Inflammatory macrophage treated with lipopolysaccharide for 1 hour (primary cell): ENCODE measurements around the gene NUDT22.

Experiments
- DNase-seq, 2 donors: peaks; one replicate each; pipeline ENCODE4 v3.0.0-alpha.2; 2020 to 2022

Gene NUDT22

DNA sequence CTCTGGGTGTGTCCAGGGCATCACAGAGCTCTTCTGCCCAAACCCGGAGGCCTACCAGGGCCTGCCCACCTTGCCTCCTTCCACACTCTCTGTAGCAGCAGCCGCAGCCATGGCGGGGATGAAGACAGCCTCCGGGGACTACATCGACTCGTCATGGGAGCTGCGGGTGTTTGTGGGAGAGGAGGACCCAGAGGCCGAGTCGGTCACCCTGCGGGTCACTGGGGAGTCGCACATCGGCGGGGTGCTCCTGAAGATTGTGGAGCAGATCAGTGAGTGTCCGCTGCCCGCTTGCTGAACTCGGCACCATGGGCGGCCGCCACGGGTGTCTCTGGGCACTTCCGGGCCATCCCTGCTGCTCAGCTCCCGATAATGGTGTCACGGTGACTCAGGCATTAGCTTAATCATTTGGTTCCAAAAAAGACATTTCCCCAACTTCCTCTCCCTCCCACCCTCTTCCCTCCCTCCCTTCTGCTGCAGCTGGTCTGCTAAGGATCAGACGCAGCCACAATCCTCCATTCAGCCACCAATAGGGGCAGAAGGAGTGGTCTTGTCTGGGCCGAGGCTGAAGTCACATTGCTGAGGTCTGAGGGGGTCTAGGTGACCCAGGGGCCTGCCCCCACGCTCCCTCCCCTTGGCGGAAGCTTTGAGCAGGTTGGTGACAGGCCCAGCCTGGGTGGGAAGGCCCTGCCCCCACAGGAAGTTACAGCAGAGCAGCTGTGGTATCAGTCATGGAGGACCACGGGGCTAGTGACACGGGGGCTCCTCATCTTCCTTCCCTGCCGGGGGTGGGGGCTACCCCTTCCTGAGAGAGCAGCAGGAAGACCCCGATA lies 18.6 kb upstream of the NUDT22 start:
- DNase-seq: peak; percentile 87 to 89

DNA sequence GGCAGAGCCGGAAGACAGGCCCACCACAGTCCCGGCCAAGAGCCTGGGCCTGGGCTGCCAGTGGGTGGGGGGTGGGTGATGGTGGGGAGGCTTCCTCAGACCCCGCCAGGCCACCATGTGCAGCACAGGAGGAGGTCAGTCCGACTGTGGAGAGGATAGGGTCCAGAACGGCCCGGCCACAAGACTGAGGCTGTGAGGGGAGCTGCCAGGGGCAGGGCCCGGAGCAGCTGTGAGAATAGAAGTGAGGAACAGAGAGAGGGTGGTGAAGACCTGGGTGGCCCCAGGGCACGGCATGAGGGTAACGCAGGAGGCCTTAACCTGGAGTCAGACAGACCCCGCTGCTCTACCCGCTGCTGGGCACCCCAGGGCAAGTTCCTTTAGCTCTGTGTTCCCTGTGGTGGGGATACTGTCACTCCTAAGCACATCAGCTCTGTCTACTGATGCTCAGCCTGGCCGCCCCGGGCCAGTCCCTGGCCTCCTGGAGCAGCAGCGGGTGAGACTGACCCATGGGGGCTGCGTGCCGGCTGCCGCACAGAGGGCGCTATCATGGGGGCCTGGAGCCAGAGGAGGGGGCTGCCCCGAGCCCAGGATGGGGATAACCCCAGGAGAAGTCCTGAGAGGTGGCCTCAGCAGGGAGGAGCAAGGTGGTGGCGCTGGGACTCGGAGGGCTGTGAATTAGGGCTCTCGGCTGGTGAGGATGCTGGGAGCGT lies 17.8 kb upstream of the NUDT22 start:
- DNase-seq: no peak

DNA sequence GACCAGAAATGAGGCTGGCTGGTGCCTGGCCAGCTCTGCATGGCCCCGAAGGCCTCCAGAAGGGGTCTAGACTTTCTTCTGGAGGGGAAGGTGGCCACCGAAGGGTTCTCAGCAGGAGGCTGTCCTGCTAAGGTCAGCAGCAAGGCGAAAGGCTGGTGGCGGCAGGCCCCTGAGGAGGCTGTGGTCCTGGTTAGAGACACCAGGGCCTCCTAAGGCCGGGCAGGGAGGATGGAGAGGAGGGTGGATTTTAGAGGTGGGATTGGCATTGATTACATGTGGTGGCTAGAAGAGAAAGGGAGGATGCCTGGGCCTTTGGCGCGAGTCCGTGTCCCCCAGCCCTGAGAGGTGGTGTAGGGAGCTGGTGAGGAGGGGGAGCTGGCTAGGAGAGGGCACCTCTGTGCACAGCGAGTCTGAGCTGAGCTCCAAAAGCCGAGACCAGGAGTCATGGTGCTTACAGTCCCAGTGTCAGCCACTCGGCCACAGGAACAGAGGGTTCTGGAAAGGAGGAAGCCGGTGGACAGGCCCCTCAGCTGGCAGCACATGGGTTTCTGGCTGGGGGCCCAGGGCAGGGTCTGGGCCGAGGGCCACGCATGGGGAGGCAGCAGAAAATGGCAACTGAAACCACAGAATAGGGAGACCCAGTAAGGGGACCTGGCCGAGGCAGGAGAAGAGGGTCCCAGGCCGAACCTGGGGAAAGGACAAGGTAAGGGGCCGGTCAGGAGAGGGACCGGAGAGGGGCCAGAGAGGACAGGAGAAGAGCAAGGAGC lies 17.1 kb upstream of the NUDT22 start:
- no peak for DNase-seq

DNA sequence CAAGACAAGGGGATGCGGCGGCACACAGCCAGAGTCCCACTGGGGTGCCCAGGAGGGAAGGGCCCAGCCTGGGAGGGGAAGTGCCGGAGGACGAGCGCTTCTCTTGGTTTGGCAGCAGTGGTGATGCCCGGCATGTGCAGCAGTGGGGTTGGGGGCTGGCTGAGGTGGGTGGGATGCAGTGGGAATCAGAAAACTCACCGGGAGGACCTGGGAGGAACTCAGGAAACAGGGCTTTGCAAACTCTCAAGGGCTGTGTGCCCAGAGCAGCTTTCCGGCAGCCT lies 16.6 kb upstream of the NUDT22 start:
- no peak for DNase-seq

DNA sequence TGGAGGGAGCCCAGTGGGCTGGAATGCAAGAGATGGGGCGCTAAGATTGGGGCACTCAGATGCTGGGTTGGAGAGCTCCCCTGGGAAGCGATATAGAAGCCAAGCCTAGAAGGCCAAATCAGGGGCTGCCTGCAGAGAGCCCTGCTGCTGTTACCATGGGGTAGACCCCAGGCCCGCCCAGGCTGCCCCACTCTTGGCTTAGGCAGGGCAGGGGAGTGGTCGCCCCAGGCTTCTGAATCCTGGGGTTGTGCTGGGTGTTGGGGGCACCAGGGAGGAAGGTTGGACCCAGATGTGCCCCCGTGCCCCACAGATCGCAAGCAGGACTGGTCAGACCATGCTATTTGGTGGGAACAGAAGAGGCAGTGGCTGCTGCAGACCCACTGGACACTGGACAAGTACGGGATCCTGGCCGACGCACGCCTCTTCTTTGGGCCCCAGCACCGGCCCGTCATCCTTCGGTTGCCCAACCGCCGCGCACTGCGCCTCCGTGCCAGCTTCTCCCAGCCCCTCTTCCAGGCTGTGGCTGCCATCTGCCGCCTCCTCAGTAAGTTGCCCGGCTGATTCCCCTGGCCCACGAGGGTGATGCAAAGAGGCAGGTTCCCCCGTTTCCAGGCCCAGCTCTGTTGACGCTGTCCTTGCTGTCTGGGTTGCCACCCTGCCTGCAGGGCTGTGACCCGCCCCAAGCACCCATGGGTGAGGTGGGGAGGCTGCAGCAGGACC lies 15.6 kb upstream of the NUDT22 start:
- no peak for DNase-seq

DNA sequence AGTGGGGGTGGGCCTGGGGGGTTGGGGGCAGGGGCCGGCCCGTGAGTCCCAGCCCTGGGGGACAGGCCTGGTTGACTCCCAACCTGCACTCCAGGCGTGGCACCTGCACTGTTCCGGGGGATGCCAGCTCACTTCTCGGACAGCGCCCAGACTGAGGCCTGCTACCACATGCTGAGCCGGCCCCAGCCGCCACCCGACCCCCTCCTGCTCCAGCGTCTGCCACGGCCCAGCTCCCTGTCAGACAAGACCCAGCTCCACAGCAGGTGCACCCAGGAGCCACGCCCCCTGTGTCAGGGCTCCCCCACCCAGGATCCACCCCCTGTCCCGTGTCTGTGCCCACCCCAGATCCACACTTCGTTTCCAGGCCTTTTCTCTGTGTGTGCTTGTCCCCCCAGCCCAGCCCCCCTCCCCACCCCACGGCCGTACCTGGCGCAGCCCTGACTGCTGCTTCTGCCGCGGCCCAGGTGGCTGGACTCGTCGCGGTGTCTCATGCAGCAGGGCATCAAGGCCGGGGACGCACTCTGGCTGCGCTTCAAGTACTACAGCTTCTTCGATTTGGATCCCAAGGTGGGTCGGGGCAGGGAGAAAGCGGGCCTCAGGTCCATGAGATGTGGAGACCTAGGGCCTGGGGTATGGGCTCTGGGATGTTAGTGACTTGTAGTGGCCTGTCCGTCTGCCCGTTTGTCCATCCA lies 14.7 kb upstream of the NUDT22 start:
- DNase-seq: no peak

DNA sequence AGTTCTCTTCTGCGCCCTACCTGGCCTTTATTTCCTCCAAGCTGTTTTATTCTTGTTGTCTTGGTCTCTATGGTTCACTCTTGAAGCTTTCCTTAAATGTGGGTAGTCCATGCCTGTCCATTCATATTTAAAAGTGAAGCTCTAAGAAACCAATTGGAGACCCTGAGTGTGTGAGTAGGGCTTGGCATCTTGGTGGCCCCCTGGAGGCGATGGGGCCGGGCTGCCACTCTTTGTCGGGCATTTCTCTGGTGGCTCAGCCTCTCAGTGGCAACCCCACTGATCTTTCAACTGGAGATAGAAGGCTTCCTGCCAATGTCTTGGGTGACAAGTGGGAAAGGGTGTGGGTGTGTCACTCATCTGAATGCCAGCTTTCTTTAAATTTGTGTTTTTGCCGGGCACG lies 9.2 kb upstream of the NUDT22 start:
- DNase-seq: no peak

DNA sequence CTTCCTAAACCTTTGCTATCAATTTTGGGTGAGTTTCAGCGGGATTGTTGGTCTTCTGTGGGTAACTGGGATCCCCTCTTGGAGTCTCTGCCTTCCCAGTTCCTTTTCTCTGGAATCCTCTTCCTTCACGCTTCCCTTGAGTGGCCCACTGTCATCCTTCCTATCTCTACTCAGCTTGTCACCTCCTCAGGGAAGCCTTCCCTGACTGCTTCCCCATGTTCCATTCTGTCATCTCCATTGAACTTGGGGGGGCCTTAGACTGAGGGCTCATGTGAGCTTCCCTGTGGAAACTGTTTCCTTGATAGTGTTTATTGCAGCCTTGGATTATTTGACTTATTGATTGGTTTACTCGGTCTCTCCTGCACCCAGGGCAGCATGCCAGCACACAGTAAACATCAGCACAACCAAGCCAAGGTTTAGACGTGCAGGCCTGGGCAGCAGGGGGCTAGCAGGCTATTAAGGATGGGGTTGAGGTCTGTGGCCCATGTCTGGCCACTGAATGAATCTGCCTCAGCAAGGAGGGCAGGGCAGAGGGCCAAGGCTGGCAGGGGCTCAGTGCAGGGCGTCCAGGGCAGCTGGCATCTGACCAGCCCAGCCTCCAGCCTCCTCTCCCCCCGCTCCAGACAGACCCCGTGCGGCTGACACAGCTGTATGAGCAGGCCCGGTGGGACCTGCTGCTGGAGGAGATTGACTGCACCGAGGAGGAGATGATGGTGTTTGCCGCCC lies 7.3 kb upstream of the NUDT22 start:
- DNase-seq: no peak

DNA sequence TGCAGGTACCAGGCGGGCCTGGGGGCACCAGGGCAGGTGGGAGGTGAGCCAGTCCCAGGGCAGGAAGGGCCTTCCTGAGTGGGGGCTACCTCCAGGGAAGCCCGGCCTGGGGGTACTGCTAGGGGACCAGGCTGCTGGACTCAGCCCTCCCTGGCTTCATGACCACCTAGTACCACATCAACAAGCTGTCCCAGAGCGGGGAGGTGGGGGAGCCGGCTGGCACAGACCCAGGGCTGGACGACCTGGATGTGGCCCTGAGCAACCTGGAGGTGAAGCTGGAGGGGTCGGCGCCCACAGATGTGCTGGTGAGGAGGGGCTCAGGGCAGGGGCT lies 6.8 kb upstream of the NUDT22 start:
- DNase-seq: no peak

DNA sequence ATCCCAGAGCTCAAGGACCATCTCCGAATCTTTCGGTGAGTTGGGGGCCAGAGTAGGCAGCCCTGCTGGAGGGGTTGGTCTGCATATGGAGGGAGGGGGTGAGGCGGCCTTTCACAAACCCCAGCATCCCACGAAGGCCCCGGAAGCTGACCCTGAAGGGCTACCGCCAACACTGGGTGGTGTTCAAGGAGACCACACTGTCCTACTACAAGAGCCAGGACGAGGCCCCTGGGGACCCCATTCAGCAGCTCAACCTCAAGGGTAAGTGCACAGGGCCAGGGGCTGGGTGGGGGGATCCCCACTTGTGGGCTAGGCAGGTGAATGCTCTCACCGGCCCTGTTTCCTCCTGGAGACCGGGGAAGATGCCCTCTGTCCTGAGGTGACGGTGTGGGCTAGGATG lies 6.3 kb upstream of the NUDT22 start:
- no peak for DNase-seq

DNA sequence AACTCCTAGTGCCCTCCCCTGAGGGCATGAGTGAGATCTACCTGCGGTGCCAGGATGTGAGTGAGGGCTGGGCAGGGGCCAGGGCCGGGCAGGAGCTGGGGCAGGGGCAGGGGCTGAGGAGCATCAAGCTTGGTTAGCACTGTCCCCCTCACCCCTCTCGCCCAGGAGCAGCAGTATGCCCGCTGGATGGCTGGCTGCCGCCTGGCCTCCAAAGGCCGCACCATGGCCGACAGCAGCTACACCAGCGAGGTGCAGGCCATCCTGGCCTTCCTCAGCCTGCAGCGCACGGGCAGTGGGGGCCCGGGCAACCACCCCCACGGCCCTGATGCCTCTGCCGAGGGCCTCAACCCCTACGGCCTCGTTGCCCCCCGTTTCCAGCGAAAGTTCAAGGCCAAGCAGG lies 5.8 kb upstream of the NUDT22 start:
- no peak for DNase-seq

DNA sequence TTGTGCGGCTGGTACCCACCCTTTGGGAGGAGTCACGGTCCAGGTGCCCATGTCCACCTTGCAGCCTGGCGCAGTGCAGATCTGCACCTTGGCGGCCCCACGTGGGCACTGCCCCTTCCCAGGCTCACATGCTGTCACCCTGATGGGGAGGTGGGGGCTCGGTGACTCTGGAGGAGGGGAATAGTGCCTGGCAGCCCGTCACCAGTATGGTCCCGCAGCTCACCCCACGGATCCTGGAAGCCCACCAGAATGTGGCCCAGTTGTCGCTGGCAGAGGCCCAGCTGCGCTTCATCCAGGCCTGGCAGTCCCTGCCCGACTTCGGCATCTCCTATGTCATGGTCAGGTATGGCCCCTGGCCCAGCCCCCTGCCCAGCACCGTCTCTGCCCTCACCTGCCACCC lies 5.3 kb upstream of the NUDT22 start:
- DNase-seq: no peak

DNA sequence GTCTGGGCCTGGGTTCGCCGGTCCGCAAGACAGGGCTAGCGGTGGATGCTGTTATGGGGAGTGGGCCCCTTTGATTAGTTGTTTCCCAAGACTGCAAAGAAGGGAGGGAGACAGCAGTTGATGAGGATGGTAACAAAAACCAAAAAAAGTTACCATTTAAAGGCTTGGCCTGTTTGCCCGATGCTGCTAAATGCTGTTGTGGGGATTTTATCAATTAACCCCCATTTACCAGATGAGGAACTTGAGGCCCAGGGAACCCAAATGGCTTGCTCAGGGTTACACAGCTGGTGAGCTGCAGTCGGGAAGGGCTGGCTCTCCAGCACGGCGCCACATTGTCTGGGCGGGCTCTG lies 3.4 kb upstream of the NUDT22 start:
- DNase-seq: no peak

DNA sequence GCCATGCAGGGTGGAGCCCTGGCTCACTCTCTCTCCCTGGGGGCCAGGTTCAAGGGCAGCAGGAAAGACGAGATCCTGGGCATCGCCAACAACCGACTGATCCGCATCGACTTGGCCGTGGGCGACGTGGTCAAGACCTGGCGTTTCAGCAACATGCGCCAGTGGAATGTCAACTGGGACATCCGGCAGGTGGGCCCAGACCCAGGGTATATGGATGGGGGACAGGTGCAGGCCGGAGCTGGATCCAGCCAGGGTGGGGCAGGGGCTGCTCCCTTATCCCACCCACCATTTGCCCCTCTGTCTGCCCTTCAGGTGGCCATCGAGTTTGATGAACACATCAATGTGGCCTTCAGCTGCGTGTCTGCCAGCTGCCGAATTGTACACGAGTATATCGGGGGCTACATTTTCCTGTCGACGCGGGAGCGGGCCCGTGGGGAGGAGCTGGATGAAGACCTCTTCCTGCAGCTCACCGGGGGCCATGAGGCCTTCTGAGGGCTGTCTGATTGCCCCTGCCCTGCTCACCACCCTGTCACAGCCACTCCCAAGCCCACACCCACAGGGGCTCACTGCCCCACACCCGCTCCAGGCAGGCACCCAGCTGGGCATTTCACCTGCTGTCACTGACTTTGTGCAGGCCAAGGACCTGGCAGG lies 2.9 kb upstream of the NUDT22 start:
- DNase-seq: no peak

DNA sequence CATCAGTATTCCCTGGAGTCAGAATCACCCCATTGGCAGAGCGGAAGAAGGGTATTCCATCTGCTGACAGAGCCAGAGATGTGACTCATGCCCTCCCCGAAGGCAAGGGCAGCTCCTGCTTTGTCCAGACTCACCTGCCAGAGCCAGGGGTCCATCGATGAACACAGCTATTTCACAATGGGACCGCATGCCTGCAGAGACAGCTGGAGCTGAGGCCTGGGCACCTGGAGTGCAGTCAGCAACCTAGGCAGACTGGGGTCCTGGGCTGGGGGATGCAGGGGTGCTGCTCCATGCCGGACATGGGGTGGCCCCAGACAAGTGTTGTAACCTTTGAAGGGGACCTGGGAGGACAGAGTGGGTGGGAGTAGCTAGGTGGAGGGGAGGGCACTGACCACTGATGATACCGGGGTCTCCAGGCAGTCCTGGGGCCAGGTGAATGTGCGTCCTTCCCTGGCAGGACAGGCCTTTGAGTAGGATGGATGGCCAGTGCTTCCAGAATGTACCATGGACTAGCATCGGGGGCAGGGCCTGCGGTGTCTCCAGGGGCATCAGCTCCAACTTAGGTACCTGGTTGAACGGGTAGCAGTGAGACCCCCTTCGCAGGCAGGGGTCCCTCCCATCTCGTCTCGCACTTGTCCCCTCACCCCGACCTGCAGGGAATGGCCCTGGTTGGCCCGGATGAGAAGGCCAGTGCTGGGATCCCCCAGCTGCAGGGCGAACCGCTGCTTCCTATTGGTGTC lies 1.8 kb upstream of the NUDT22 start:
- DNase-seq: no peak

DNA sequence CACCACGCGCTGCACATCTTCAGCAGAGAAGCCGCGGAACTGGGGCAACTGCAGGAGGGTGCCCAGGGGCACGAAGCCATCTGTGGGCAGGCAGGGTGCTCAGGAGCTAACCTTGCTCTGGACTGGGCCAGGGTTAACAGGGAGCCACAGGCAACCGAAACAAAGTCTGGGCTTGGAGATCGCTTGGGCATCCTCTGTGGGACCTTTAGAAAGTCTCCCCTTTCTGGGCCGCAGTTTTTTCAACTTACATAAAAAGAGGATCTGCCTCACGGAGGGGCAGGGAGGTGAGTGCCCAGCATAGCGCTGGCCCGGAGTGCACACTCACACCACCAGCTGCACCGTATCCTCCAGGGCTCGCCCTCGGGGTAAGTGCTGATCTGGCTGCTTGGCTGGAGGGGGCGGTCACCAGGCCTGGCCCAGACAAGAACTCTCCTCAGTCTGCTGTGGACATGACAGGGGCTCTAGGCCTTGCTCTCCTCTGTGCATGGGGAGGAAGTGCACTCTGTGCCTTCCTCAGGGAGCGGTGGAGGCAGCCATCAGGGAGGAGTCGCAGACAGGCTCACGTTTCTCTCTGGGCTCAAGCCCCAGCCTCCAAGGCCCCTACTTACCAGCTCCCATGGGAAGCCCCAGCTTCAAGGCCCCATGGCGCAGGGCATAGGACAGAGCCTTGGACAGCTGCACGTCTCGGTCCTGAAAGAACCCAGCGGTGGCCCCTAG lies 1.0 kb upstream of the NUDT22 start:
- no peak for DNase-seq

DNA sequence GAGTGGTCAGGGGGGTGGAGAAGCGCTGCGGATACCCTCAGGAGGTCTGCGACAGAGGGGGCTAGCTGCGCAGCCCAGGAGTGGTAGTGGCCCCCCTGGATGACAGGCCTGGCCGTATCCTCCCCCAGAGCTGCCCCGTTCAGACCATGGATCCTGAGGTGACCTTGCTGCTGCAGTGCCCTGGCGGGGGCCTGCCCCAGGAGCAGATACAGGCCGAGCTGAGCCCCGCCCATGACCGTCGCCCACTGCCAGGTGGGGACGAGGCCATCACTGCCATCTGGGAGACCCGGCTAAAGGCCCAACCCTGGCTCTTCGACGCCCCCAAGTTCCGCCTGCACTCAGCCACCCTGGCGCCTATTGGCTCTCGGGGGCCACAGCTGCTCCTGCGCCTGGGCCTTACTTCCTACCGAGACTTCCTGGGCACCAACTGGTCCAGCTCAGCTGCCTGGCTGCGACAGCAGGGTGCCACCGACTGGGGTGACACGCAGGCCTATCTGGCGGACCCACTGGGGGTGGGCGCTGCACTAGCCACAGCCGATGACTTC lies 505 bp downstream of the NUDT22 start:
- peak; percentile 67 to 74 for DNase-seq

DNA sequence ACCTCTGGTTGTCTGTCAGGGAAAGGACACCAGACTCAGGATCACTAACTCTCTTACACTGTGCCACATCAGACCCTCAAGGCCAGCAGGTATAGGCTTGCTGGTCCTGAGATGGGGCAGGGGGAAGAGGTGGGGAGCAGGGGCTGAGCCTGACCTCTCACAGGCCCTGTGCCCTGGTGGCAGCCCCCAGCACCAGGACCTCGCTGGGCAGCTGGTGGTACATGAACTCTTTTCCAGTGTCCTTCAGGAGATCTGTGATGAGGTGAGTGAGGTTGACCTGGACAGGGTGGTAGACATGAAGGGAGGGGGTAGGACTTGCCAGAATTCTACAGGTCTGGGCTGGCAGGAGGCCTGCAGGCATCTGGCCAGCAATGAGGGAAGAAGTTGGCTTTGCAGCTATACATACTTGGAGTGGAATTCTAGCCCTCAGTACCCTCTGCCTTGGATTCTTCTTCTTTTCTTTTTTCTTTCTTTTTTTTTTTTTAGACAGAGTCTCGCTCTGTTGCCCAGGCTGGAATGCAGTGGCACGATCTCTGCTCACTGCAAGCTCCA lies 1.4 kb downstream of the NUDT22 start:
- no peak for DNase-seq

DNA sequence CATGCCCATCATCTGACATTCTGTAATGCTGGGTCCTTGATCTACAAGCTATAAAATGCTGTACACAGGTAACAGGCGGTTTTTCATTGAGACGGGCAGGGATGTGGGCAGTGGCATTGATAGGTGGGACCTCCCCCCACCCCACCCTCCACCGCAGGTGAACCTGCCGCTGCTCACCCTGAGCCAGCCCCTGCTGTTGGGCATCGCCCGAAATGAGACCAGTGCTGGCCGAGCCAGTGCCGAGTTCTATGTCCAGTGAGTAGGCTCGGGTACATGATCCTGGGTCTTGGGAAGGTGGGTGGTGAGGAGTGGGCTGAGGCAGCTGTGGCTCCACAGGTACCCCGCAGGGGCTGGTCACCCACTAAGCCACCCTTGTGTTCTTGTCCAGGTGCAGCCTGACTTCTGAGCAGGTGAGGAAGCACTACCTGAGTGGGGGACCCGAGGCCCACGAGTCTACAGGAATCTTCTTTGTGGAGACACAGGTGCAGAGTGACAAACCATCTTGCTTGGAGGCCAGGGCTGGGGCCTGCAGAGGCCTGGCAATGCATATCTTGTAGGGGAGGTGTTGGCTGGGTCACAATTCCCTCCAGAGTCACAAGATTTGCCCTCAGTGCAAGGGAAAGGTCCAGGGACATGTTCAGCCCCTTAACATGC lies 3.1 kb downstream of the NUDT22 start:
- DNase-seq: no peak
